A673 (cell line): ENCODE measurements around the gene C5.
A peak's percentile ranks its signal among the peaks of the same experiment; 100 is the strongest.

ENCODE experiments used
- CTCF ChIP-seq: fragments of 300-800, 200-600 bp; sonication (generic); conservative IDR thresholded peaks from 2 replicates; pipeline ENCODE4 v1.5.1; 2017; ENCODE audit warnings: low read depth, mild to moderate bottlenecking, antibody characterized with exemption, low read length, moderate library complexity, mixed read lengths
- EZH2 ChIP-seq: fragments of 200-600 bp; sonication (generic); IDR thresholded peaks from 2 replicates; pipeline ENCODE4 v1.6.1; 2017; ENCODE audit warnings: borderline replicate concordance, low read depth, mild to moderate bottlenecking, mixed read lengths, antibody characterized with exemption, low read length; ENCODE audit not compliant: poor library complexity, severe bottlenecking

- TF ChIP-seq CTCF (peak; percentile 41), EZH2 (no peak)
Measured at GRCh38 chr9:121055642-121056143, 5.6 kb upstream of the C5 start.
